ENCODE measurements around the gene SBSN.

SBSN gene, protein sequence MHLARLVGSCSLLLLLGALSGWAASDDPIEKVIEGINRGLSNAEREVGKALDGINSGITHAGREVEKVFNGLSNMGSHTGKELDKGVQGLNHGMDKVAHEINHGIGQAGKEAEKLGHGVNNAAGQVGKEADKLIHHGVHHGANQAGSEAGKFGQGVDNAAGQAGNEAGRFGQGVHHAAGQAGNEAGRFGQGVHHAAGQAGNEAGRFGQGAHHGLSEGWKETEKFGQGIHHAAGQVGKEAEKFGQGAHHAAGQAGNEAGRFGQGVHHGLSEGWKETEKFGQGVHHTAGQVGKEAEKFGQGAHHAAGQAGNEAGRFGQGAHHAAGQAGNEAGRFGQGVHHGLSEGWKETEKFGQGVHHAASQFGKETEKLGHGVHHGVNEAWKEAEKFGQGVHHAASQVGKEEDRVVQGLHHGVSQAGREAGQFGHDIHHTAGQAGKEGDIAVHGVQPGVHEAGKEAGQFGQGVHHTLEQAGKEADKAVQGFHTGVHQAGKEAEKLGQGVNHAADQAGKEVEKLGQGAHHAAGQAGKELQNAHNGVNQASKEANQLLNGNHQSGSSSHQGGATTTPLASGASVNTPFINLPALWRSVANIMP

DNA sequence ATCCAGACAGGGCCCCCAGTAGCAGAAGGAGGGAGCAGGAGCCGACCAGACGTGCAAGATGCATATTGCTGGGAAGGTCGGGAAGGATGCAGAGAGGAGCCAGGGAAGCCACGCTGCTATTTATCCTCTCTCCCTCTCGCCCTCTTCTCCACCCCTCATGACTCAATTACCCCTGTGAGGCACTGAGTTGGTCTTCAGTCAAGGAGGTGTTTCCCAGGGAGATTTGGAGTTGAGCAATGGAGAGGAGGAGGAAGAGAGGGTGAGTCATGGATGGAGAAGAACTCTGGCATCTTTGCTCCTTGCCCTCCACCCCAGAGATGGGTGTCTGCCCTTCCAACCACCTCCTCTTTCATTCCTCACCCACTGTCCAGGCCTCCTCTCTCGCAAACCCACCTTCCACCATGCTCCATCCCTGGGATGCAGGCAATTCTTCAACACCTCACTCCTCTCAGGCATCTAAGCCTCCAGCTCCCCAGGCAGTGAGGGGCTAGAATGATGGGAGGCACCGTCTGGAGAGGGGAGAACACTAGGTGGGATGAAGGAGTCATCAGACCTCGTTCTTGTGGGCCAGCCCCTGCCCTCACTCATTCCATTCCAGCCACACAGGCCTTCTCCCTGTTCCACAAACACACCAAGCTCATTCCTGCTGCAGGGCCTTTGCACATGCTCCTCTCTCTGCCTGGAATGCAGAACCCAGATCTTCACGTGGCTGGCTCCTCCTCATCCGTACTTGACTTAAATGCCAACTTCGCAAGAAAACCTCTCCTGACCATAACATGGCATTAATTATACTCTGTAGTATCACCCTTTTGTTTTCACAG is at the start of gene SBSN:
Gene SBSN, minus strand, starts transcription at position 94 of the 821 bp plus-strand sequence. Its CDS starts 30 bp downstream, at position 64.
- Histone ChIP-seq H3K27me3 (ENCODE audit: control insufficient read depth, insufficient read depth, low read length) (peaks cover 7% of the 10 kb centered on the region; the same call in 1 of the 2 replicates), H3K9ac (ENCODE audit: low read depth, low read length) (no peak within 1 kb of the TSS), H3K36me3 (ENCODE audit: control insufficient read depth, insufficient read depth, low read length) (no peaks in the 10 kb centered on the region), H3K4me1 (ENCODE audit: control insufficient read depth, insufficient read depth, low read length) (peaks cover 11% of the 10 kb centered on the region), H3K4me3 (ENCODE audit: low read depth, low read length) (no peak within 1 kb of the TSS), H3K27ac (ENCODE audit: low read depth, low read length) (no peak within 1 kb of the TSS), H3K9me3 (ENCODE audit: control insufficient read depth, insufficient read depth, low read length) (no peaks in the 10 kb centered on the region)

- H3K27me3 ChIP-seq (ENCODE audit: control insufficient read depth, insufficient read depth, low read length): no peaks in the 10 kb centered on the region
Observed at GRCh38 chr19:35571406-35571965, 43.4 kb upstream of the SBSN start.

GRCh38 chr19:35569281-35569781 is 41.2 kb upstream of the SBSN start:
- Histone ChIP-seq H3K4me3 (ENCODE audit: low read depth, low read length) (no peak overlapping the region), H3K36me3 (ENCODE audit: control insufficient read depth, insufficient read depth, low read length) (no peaks in the 10 kb centered on the region), H3K4me1 (ENCODE audit: control insufficient read depth, insufficient read depth, low read length) (no peaks in the 10 kb centered on the region), H3K9ac (ENCODE audit: low read depth, low read length) (no peak overlapping the region), H3K27me3 (ENCODE audit: control insufficient read depth, insufficient read depth, low read length) (no peaks in the 10 kb centered on the region), H3K9me3 (ENCODE audit: control insufficient read depth, insufficient read depth, low read length) (no peaks in the 10 kb centered on the region), H3K27ac (ENCODE audit: low read depth, low read length) (no peak overlapping the region)

More at GRCh38 chr19:35571406-35571965, 43.4 kb upstream of the SBSN start:
- Histone ChIP-seq H3K9me3 (ENCODE audit: control insufficient read depth, insufficient read depth, low read length) (peaks cover 10% of the 10 kb centered on the region), H3K36me3 (ENCODE audit: control insufficient read depth, insufficient read depth, low read length) (no peaks in the 10 kb centered on the region), H3K27ac (ENCODE audit: low read depth, low read length) (no peak overlapping the region), H3K4me1 (ENCODE audit: control insufficient read depth, insufficient read depth, low read length) (no peaks in the 10 kb centered on the region), H3K9ac (ENCODE audit: low read depth, low read length) (no peak overlapping the region), H3K4me3 (ENCODE audit: low read depth, low read length) (no peak overlapping the region)

GRCh38 chr19:35566738-35567137 is 38.6 kb upstream of the SBSN start:
- H3K27ac ChIP-seq (ENCODE audit: low read depth, low read length): no peak overlapping the region
- H3K9ac ChIP-seq (ENCODE audit: low read depth, low read length): no peak overlapping the region
- no peak overlapping the region for H3K4me3 ChIP-seq (ENCODE audit: low read depth, low read length)
- H3K9me3 ChIP-seq (ENCODE audit: control insufficient read depth, insufficient read depth, low read length): no peaks in the 10 kb centered on the region
- H3K36me3 ChIP-seq (ENCODE audit: control insufficient read depth, insufficient read depth, low read length): no peaks in the 10 kb centered on the region
- no peaks in the 10 kb centered on the region for H3K4me1 ChIP-seq (ENCODE audit: control insufficient read depth, insufficient read depth, low read length)
- no peaks in the 10 kb centered on the region for H3K27me3 ChIP-seq (ENCODE audit: control insufficient read depth, insufficient read depth, low read length)

DNA sequence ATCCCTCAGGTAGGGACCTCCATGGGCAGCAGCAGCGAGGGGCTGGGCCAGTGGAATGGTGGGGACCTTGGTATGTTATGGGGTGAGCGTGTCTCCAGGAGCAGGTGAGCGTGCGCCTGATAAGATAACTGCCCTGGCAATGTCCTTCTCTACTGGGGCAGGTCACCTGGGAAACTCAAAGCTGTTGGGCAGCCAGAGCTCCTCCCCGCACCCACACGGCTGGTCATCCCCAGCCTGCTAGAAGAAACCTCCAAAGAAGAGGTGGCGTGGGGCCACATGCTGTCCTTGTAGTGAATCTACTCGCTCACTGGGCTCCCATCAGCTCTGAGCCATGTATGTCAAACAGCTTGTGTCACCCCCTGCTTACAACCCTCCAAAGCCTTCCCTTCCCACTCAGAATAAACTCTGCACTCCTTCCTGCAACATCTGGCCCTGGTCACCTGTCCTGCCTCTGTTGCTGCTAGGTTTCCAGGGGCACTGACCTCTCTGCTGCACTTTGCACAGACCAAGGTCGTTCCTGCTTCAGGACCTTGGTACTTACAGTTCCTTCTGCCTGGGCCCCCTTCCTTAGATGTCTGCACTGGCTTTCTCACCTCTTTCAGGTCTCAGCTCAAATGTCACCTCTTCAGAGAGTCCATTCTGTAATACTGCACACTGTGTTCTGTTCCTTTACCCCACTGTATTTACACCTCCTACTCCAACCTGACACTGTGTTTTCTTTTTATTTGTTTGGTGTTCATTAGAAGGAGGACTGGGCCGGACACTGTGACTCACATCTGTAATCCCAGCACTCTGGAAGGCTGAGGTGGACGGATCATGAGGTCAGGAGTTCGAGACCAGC is 37.1 kb upstream of the SBSN start:
- Histone ChIP-seq H3K27me3 (ENCODE audit: control insufficient read depth, insufficient read depth, low read length) (peaks cover 6% of the 10 kb centered on the region; the same call in 1 of the 2 replicates), H3K9me3 (ENCODE audit: control insufficient read depth, insufficient read depth, low read length) (no peaks in the 10 kb centered on the region), H3K4me1 (ENCODE audit: control insufficient read depth, insufficient read depth, low read length) (no peaks in the 10 kb centered on the region), H3K27ac (ENCODE audit: low read depth, low read length) (no peak overlapping the region), H3K4me3 (ENCODE audit: low read depth, low read length) (no peak overlapping the region), H3K36me3 (ENCODE audit: control insufficient read depth, insufficient read depth, low read length) (no peaks in the 10 kb centered on the region), H3K9ac (ENCODE audit: low read depth, low read length) (no peak overlapping the region)

DNA sequence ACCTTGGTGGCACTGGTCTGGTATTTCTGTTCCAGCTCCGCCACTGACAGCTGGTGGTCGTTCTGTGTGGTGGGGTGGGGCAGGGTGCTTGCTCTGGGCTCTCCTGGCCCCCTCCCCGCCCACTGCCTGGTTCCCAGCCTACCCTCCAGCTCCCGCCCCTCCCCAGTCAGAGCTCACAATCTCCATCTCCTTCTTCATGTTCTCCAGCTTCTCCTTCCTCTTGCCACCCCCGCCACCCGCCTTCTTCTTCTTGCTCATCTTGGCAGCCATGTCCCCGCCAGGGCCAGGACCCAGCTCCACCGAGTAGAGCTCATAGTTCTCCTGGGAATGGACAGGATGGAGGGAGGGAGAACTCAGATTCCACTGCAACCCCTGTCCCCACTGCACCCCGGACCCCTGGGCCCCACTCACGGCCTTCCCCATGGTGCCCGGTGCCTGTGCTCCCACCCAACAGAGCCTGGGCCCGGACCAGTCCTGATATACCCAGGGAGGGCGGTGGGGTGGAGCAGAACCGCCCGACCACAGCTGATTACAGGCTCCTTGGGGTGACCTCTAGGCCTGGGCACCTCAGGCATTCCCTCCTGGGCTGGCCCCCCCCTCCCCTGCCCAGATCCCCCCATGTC is 35.2 kb upstream of the SBSN start, which contains the start of gene ATP4A:
Gene ATP4A, minus strand, starts transcription at position 452 of the 623 bp plus-strand sequence. Its CDS starts 29 bp downstream, at position 423.
- no peak within 1 kb of the TSS for H3K9ac ChIP-seq (ENCODE audit: low read depth, low read length)
- H3K4me3 ChIP-seq (ENCODE audit: low read depth, low read length): no peak within 1 kb of the TSS
- H3K27ac ChIP-seq (ENCODE audit: low read depth, low read length): no peak within 1 kb of the TSS
- no peaks in the 10 kb centered on the region for H3K4me1 ChIP-seq (ENCODE audit: control insufficient read depth, insufficient read depth, low read length)
- H3K36me3 ChIP-seq (ENCODE audit: control insufficient read depth, insufficient read depth, low read length): no peaks in the 10 kb centered on the region
- no peaks in the 10 kb centered on the region for H3K9me3 ChIP-seq (ENCODE audit: control insufficient read depth, insufficient read depth, low read length)
- peaks cover 24% of the 10 kb centered on the region for H3K27me3 ChIP-seq (ENCODE audit: control insufficient read depth, insufficient read depth, low read length)

DNA sequence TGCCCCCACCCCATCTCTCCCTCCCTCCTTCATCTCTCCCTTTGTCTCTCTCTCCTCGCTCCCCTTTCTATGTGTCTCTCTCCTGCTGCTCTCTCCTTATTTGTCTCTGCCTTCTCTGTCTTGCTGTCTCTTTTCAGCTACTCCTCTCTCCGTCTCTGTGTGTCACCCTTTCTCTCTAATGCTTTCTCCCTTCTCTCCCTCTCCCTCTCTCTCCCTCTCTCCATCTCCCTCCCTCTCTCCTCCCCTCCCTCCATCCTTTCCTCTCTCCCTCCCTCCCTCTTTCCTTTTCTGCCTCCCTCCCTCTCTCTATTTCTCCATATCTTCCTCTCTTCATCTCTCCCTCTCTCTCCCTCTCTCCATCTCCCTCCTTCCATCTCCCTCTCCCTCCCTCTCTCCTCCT is 34.7 kb upstream of the SBSN start:
- H3K4me3 ChIP-seq (ENCODE audit: low read depth, low read length): no peak overlapping the region
- H3K27ac ChIP-seq (ENCODE audit: low read depth, low read length): no peak overlapping the region
- H3K9ac ChIP-seq (ENCODE audit: low read depth, low read length): no peak overlapping the region
- H3K36me3 ChIP-seq (ENCODE audit: control insufficient read depth, insufficient read depth, low read length): no peaks in the 10 kb centered on the region
- H3K27me3 ChIP-seq (ENCODE audit: control insufficient read depth, insufficient read depth, low read length): peaks cover 24% of the 10 kb centered on the region
- no peaks in the 10 kb centered on the region for H3K4me1 ChIP-seq (ENCODE audit: control insufficient read depth, insufficient read depth, low read length)
- H3K9me3 ChIP-seq (ENCODE audit: control insufficient read depth, insufficient read depth, low read length): no peaks in the 10 kb centered on the region

- Histone ChIP-seq H3K4me1 (ENCODE audit: control insufficient read depth, insufficient read depth, low read length) (no peaks in the 10 kb centered on the region), H3K36me3 (ENCODE audit: control insufficient read depth, insufficient read depth, low read length) (no peaks in the 10 kb centered on the region), H3K9ac (ENCODE audit: low read depth, low read length) (no peak overlapping the region), H3K9me3 (ENCODE audit: control insufficient read depth, insufficient read depth, low read length) (no peaks in the 10 kb centered on the region), H3K4me3 (ENCODE audit: low read depth, low read length) (no peak overlapping the region), H3K27ac (ENCODE audit: low read depth, low read length) (no peak overlapping the region), H3K27me3 (ENCODE audit: control insufficient read depth, insufficient read depth, low read length) (peaks cover 24% of the 10 kb centered on the region)
Observed at GRCh38 chr19:35562336-35562735, 34.2 kb upstream of the SBSN start.

GRCh38 chr19:35561436-35561835 is 33.3 kb upstream of the SBSN start:
- no peaks in the 10 kb centered on the region for H3K36me3 ChIP-seq (ENCODE audit: control insufficient read depth, insufficient read depth, low read length)
- H3K4me3 ChIP-seq (ENCODE audit: low read depth, low read length): no peak overlapping the region
- no peaks in the 10 kb centered on the region for H3K9me3 ChIP-seq (ENCODE audit: control insufficient read depth, insufficient read depth, low read length)
- no peak overlapping the region for H3K27ac ChIP-seq (ENCODE audit: low read depth, low read length)
- H3K27me3 ChIP-seq (ENCODE audit: control insufficient read depth, insufficient read depth, low read length): peaks cover 31% of the 10 kb centered on the region
- no peak overlapping the region for H3K9ac ChIP-seq (ENCODE audit: low read depth, low read length)
- no peaks in the 10 kb centered on the region for H3K4me1 ChIP-seq (ENCODE audit: control insufficient read depth, insufficient read depth, low read length)
